Smooth muscle cell (in vitro differentiated cells): ENCODE results near the gene STXBP5. TPM values are rescaled to one million over a fixed set of nuclear protein-coding genes. Genes with fewer than 3 reads are reported as not detected.

Source experiments
- DNase-seq: peaks from one replicate; lab custom pipeline; 2025; ENCODE audit not compliant: unreplicated experiment; lab: John Stamatoyannopoulos, UW
- H2AFZ ChIP-seq: fragments of 200-600 bp; sonication (generic); 2 replicates; pipeline ENCODE4 v1.6.0; 2016; ENCODE audit warnings: antibody characterized with exemption, low read depth, mild to moderate bottlenecking
- H3F3A ChIP-seq: fragments of 200-600 bp; sonication (generic); 2 replicates; pipeline ENCODE4 v1.6.0; 2017; ENCODE audit warnings: antibody characterized with exemption, low read depth
- H3K27ac ChIP-seq: fragments of 200-600 bp; sonication (generic); 2 replicates; pipeline ENCODE4 v1.5.1; 2016; ENCODE audit warnings: low read depth, mild to moderate bottlenecking
- H3K27me3 ChIP-seq: fragments of 200-600 bp; sonication (generic); 2 replicates; pipeline ENCODE4 v1.6.1; 2016; ENCODE audit warnings: low read depth, mild to moderate bottlenecking
- H3K36me3 ChIP-seq: fragments of 200-600 bp; sonication (generic); 2 replicates; pipeline ENCODE4 v1.5.1; 2016; ENCODE audit warnings: low read depth
- H3K4me1 ChIP-seq: fragments of 200-600 bp; sonication (generic); 2 replicates; pipeline ENCODE4 v1.5.1; 2016; ENCODE audit warnings: low read depth
- H3K4me2 ChIP-seq: fragments of 200-600 bp; sonication (generic); 2 replicates; pipeline ENCODE4 v1.6.0; 2016; ENCODE audit warnings: mild to moderate bottlenecking
- H3K4me3 ChIP-seq: fragments of 200-600 bp; sonication (generic); 2 replicates; pipeline ENCODE4 v1.5.1; 2016; ENCODE audit warnings: mild to moderate bottlenecking
- H3K79me2 ChIP-seq: fragments of 200-600 bp; sonication (generic); 2 replicates; pipeline ENCODE4 v1.6.0; 2016; ENCODE audit warnings: low read depth, mild to moderate bottlenecking
- H3K9ac ChIP-seq: fragments of 200-600 bp; sonication (generic); 2 replicates; pipeline ENCODE4 v1.6.0; 2016; ENCODE audit warnings: low read depth
- H3K9me3 ChIP-seq: fragments of 200-600 bp; sonication (generic); replicated peaks from 2 replicates; pipeline ENCODE4 v1.5.1; 2016; ENCODE audit warnings: low read depth
- H4K20me1 ChIP-seq: fragments of 200-600 bp; sonication (generic); 2 replicates; pipeline ENCODE4 v1.6.0; 2016; ENCODE audit warnings: low read depth
- WGBS: methylation state at CpG from one replicate; pipeline ENCODE4 v1.1.7; 2016; ENCODE audit warnings: low lambda C conversion rate; 5-methylcytosine and 5-hydroxymethylcytosine counted together
- polyA plus RNA-seq: library from polyadenylated mRNA; unstranded; fragments of >200 nt; fragmentation: Nextera tagmentation; extraction: Ambion mirVana; gene quantifications from 2 replicates; pipeline ENCODE4 v1.2.1, GENCODE V29; 2016
- total RNA-seq: library from RNA; depleted of rRNA; stranded (reverse); fragments of >200 nt; gene quantifications from 2 replicates; pipeline ENCODE4 v1.2.3, GENCODE V29; 2014
- TF ChIP-seq, protein P1 (sequence below): fragments of 200-600 bp; sonication (generic); IDR thresholded peaks from 2 replicates; pipeline ENCODE4 v1.5.1; 2017; ENCODE audit warnings: borderline replicate concordance, mild to moderate bottlenecking, antibody characterized with exemption; ENCODE audit not compliant: insufficient read depth, poor library complexity, severe bottlenecking

The STXBP5 gene
- total and polyA plus RNA-seq, 2 experiments from 2014 or later, result 8.8 to 25.2 TPM

DNA sequence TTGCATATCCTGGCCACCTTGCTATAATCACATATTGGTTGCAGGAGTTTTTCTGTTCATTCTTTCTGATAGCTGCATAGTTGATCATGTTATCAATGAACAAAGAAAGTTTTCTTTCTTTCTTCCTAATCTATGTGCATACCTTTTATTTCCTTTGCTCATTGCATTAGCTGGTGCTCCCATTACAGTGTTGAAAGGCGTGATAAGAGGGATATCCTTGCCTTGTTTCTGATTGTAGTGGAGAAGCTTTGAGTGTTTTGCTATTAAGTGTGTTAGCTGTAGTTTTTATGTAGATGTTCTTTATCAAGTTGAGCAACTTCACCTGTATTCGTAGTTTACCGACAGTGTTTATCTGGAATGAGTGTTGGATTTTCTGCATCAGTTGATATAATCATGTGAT is 14.6 kb downstream of the STXBP5 start:
- 97% methylated on average over 3 of the region's 3 CpGs for WGBS
- H3K79me2 ChIP-seq, result peaks cover 99% of the 10 kb centered on the region

DNA sequence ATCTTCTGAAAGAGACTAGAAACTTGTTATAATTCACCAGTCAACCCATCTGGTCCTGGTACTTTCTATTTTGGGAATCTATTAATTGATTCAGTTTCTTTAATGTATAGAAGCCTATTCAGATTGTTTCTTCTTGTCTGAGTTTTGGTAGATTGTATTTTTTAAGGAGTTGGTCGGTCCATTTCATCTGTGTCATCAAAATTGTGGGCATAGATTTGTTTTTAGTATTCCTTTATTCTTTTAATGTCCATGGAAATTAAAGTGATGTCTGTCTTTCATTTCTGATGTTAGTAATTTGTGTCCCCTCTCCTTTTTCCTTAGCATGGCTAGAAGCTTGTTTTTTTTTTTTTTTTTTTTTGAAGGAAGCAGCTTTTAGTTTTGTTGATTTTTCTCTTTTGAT is 15.2 kb downstream of the STXBP5 start:
- Histone ChIP-seq H3K9ac (no peak overlapping the region), H3K27ac (no peak overlapping the region), H3K79me2 (peaks cover 99% of the 10 kb centered on the region), H3K36me3 (no peaks in the 10 kb centered on the region), H3K4me2 (no peak overlapping the region), H2AFZ (no peak overlapping the region), H4K20me1 (peaks cover 25% of the 10 kb centered on the region), H3K4me1 (peaks cover 4% of the 10 kb centered on the region), H3K4me3 (no peak overlapping the region), H3F3A (no peaks in the 10 kb centered on the region), H3K27me3 (no peaks in the 10 kb centered on the region), H3K9me3 (no peaks in the 10 kb centered on the region)
- 100% methylated on average over 1 of the region's 1 CpG for WGBS
- TF ChIP-seq, protein P1, sequence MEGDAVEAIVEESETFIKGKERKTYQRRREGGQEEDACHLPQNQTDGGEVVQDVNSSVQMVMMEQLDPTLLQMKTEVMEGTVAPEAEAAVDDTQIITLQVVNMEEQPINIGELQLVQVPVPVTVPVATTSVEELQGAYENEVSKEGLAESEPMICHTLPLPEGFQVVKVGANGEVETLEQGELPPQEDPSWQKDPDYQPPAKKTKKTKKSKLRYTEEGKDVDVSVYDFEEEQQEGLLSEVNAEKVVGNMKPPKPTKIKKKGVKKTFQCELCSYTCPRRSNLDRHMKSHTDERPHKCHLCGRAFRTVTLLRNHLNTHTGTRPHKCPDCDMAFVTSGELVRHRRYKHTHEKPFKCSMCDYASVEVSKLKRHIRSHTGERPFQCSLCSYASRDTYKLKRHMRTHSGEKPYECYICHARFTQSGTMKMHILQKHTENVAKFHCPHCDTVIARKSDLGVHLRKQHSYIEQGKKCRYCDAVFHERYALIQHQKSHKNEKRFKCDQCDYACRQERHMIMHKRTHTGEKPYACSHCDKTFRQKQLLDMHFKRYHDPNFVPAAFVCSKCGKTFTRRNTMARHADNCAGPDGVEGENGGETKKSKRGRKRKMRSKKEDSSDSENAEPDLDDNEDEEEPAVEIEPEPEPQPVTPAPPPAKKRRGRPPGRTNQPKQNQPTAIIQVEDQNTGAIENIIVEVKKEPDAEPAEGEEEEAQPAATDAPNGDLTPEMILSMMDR, result no peak
- DNase-seq, result no peak

More for the DNA sequence above, 14.6 kb downstream of the STXBP5 start:
- no peak overlapping the region for H3K4me2 ChIP-seq
- H3K4me1 ChIP-seq, result peaks cover 4% of the 10 kb centered on the region
- no peak overlapping the region for H2AFZ ChIP-seq
- TF ChIP-seq, protein P1, result no peak
- DNase-seq, result no peak
- H3K36me3 ChIP-seq, result no peaks in the 10 kb centered on the region
- no peaks in the 10 kb centered on the region for H3F3A ChIP-seq
- H3K27ac ChIP-seq, result no peak overlapping the region
- peaks cover 25% of the 10 kb centered on the region for H4K20me1 ChIP-seq
- H3K27me3 ChIP-seq, result no peaks in the 10 kb centered on the region
- H3K9ac ChIP-seq, result no peak overlapping the region
- no peak overlapping the region for H3K4me3 ChIP-seq
- H3K9me3 ChIP-seq, result no peaks in the 10 kb centered on the region

DNA sequence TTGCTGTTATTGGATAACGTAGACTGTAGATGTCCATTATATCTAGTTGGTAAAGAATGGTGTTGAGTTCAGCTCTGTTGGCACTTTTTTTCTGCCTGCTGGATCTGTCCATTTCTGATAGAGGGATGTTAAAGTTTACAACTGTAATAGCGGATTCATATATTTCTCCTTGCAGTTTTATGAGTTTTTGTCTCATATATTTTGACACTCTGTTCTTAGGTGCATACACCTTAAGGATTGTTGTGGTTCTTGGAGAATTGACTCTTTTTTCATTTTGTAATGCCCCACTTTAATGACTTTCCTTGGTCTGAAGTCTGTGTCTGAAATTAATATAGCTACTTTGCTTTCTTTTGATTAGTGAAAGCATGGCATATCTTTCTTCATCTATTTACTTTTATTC is 16.1 kb downstream of the STXBP5 start:
- Histone ChIP-seq H2AFZ (no peak overlapping the region), H3K79me2 (peaks cover 100% of the 10 kb centered on the region), H3K4me1 (peaks cover 4% of the 10 kb centered on the region), H3K36me3 (no peaks in the 10 kb centered on the region), H3F3A (no peaks in the 10 kb centered on the region), H3K4me2 (no peak overlapping the region), H3K27ac (no peak overlapping the region), H3K4me3 (no peak overlapping the region), H3K9me3 (no peaks in the 10 kb centered on the region), H3K27me3 (no peaks in the 10 kb centered on the region), H3K9ac (no peak overlapping the region), H4K20me1 (peaks cover 25% of the 10 kb centered on the region)
- TF ChIP-seq, protein P1, result no peak
- no peak for DNase-seq
- WGBS, result 92% methylated on average over 2 of the region's 2 CpGs

DNA sequence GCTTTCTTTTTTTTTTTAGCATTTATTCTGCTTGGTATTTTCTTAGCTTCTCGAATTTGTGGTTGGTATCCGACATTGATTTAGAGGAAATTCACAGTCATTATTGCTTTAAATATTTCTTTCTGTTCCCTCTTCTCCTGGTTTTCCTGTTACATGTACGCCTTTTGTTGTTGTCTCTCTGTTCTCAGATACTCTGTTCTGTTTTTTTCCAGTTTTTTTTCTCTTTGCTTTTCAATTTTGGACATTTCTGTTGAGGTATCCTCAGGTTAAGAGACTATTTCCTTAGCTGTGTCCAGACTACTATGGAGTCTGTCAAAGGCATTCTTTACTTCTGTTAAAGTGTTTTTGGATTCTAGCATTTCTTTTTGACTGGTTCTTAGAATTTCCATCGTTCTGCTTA is 17.5 kb downstream of the STXBP5 start:
- no peak overlapping the region for H3K9ac ChIP-seq
- TF ChIP-seq, protein P1, result no peak
- H3K27me3 ChIP-seq, result no peaks in the 10 kb centered on the region
- peaks cover 3% of the 10 kb centered on the region for H3K4me1 ChIP-seq
- H3K79me2 ChIP-seq, result peaks cover 97% of the 10 kb centered on the region
- no peak for DNase-seq
- no peak overlapping the region for H3K4me3 ChIP-seq
- H2AFZ ChIP-seq, result no peak overlapping the region
- H3K36me3 ChIP-seq, result no peaks in the 10 kb centered on the region
- H3F3A ChIP-seq, result no peaks in the 10 kb centered on the region
- 92% methylated on average over 4 of the region's 4 CpGs for WGBS
- H4K20me1 ChIP-seq, result peaks cover 25% of the 10 kb centered on the region
- H3K4me2 ChIP-seq, result no peak overlapping the region
- H3K27ac ChIP-seq, result no peak overlapping the region
- H3K9me3 ChIP-seq, result no peaks in the 10 kb centered on the region
